HG03575 (cell line): ENCODE data around the gene ZNF609.

ENCODE experiments used
- ATAC-seq: cut with Tn5 transposase; IDR thresholded peaks from one replicate; pipeline ENCODE4 v1.9.1; 2021; ENCODE audit not compliant: unreplicated experiment, insufficient number of reproducible peaks, low FRiP score; ENCODE audit errors: extremely low read depth

Gene ZNF609

DNA sequence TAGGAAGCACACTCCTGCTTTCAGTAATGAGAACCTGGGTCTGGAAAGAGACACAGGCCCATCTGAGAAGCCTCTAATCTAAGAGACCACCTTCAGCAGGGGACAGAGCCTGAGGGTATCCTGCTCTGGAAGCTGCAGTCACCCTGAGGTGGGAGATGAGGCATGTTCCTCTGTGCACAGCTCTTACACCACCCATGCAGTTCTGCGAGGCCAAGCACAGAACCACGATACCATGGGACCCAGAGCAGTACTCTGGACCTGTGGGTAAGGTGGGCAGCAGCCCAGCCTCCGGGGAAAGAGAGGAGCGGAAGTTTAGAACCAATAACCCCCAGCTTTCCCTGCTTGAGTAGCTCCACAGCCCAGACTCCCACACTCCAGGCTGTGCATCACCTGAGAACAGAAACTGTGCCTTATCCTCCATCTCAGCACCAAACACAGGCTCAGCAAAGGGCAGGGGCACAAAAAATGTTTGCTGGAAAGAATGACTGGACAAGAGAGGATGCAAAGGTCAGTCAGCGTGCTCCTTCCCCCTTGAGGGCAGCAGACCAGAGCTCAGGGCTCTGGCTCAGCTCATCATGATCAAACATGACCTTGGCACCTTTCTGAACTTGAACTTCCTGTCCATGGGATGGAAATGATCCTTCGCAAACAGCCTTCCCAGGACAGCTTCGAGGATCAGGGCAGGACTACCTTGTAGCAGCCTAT, 271.9 kb downstream of the ZNF609 start:
- no peak for ATAC-seq
